ENCODE data around the gene ENPP3. TPM values are rescaled to one million over a fixed set of nuclear protein-coding genes. Genes with fewer than 3 reads are reported as not detected.

Gene ENPP3
- total RNA-seq, 1 donor from 2014 or later = 0.82 TPM

DNA sequence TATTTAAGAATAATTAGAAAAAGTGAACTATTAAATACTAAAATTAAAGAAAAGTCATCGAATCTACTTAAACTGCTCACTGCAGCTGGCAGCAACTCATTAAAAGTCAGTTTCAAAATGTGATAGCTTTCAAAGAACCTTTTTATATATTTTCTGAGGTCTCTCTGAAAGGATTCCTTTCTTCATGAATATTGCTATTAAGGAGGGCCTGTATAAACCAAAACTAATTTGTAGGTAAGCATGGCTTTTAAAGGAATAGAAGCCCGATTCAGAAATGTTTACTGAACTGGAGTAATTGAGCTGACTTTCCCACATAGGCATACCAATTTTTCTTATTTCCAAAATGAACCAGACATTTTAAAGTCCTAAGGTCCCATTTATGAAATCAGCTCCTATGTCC is 129.5 kb downstream of the ENPP3 start:
- no peaks in the 10 kb centered on the region for H3K4me1 Mint-ChIP-seq (ENCODE audit: unreplicated experiment)
- H3K27me3 Mint-ChIP-seq = peaks cover 3% of the 10 kb centered on the region
- H3K4me3 Mint-ChIP-seq = no peak overlapping the region
- peaks cover 4% of the 10 kb centered on the region for H3K9me3 Mint-ChIP-seq
- no peak for TF ChIP-seq CTCF (conservative IDR thresholded peaks at IDR 0.05)
- no peaks in the 10 kb centered on the region for H3K36me3 Mint-ChIP-seq
- DNase-seq (ENCODE audit: extremely low spot score, unreplicated experiment) = no peak
- no peak overlapping the region for H3K27ac Mint-ChIP-seq

DNA sequence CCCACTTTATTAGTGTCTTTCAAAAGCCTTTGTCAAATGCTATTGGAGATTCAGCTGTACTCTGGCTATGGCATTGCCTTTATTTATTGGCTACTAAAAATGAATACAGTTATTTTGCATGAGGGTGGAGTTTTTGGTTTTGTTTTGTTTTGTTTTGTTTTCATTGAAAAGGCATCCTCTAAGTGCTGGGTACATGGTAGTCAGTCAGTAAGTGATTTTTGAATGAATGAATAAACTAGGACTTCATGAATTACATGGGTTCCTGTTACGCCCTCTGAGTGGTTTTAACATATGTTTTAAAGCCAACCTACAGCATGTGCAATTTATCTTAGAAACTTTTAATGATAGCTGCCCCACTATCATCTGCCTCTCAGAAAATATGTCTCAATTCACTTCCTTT is 131.9 kb downstream of the ENPP3 start:
- peaks cover 8% of the 10 kb centered on the region for H3K27me3 Mint-ChIP-seq
- TF ChIP-seq CTCF (conservative IDR thresholded peaks at IDR 0.05) = no peak
- no peaks in the 10 kb centered on the region for H3K36me3 Mint-ChIP-seq
- peaks cover 4% of the 10 kb centered on the region for H3K9me3 Mint-ChIP-seq
- no peak overlapping the region for H3K27ac Mint-ChIP-seq
- H3K4me1 Mint-ChIP-seq (ENCODE audit: unreplicated experiment) = no peaks in the 10 kb centered on the region
- DNase-seq (ENCODE audit: extremely low spot score, unreplicated experiment) = no peak
- H3K4me3 Mint-ChIP-seq = no peak overlapping the region

- no peak overlapping the region for H3K4me3 Mint-ChIP-seq
- H3K4me1 Mint-ChIP-seq (ENCODE audit: unreplicated experiment) = no peaks in the 10 kb centered on the region
- no peak for TF ChIP-seq CTCF (conservative IDR thresholded peaks at IDR 0.05)
- H3K27ac Mint-ChIP-seq = no peak overlapping the region
- no peak for DNase-seq (ENCODE audit: extremely low spot score, unreplicated experiment)
- H3K27me3 Mint-ChIP-seq = peaks cover 8% of the 10 kb centered on the region
- H3K9me3 Mint-ChIP-seq = peaks cover 4% of the 10 kb centered on the region
- H3K36me3 Mint-ChIP-seq = no peaks in the 10 kb centered on the region
Observed at GRCh38 chr6:131769385-131770141, 132.5 kb downstream of the ENPP3 start.

DNA sequence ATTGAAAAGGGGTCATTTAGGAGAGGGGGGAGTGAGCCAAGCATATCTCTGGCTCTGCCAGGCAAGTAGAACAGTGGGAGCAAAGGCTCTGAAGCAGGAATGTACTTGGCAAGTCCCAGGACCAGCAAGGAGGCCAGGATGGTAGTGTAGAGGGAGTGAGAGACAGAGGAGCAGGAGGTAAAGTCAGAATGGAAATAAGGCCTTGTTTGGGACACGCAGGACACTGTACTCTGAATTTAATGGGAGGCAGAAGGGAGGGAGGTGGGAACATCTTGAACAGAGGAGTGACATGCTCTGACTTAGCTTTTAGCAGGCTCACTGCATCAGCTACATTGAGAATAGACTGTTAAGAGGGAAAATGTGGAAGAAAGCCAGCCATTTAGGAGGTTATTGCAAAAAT is 133.7 kb downstream of the ENPP3 start:
- no peak for TF ChIP-seq CTCF (conservative IDR thresholded peaks at IDR 0.05)
- no peak overlapping the region for H3K4me3 Mint-ChIP-seq
- no peak for DNase-seq (ENCODE audit: extremely low spot score, unreplicated experiment)
- H3K27ac Mint-ChIP-seq = no peak overlapping the region
- peaks cover 10% of the 10 kb centered on the region for H3K27me3 Mint-ChIP-seq
- no peaks in the 10 kb centered on the region for H3K4me1 Mint-ChIP-seq (ENCODE audit: unreplicated experiment)
- no peaks in the 10 kb centered on the region for H3K36me3 Mint-ChIP-seq
- peaks cover 4% of the 10 kb centered on the region for H3K9me3 Mint-ChIP-seq

GRCh38 chr6:131773284-131773950 is 136.3 kb downstream of the ENPP3 start:
- no peak for TF ChIP-seq CTCF (conservative IDR thresholded peaks at IDR 0.05)

More at GRCh38 chr6:131773284-131773950, 136.3 kb downstream of the ENPP3 start:
- peaks cover 3% of the 10 kb centered on the region for H3K9me3 Mint-ChIP-seq
- peaks cover 2% of the 10 kb centered on the region for H3K4me1 Mint-ChIP-seq (ENCODE audit: unreplicated experiment)
- H3K4me3 Mint-ChIP-seq = no peak overlapping the region
- H3K36me3 Mint-ChIP-seq = no peaks in the 10 kb centered on the region
- H3K27me3 Mint-ChIP-seq = peaks cover 10% of the 10 kb centered on the region
- no peak for DNase-seq (ENCODE audit: extremely low spot score, unreplicated experiment)
- no peak overlapping the region for H3K27ac Mint-ChIP-seq
